Measurements from ENCODE around the gene RBBP8. TPM values are rescaled to one million over a fixed set of nuclear protein-coding genes. Genes with fewer than 3 reads are reported as not detected.

Gene RBBP8
- total RNA-seq, 1 experiment from 2014 or later, result 46.7 TPM

GRCh38 chr18:23038712-23039111 is 105.6 kb downstream of the RBBP8 start:
- Mint-ChIP-seq H3K9me3 (ENCODE audit: unreplicated experiment) (no peaks in the 10 kb centered on the region), H3K4me1 (ENCODE audit: low read depth, unreplicated experiment) (no peaks in the 10 kb centered on the region), H3K36me3 (ENCODE audit: insufficient read depth, unreplicated experiment) (no peaks in the 10 kb centered on the region), H3K27ac (ENCODE audit: unreplicated experiment) (no peak overlapping the region), H3K4me3 (ENCODE audit: unreplicated experiment) (no peak overlapping the region), H3K27me3 (ENCODE audit: insufficient read depth, unreplicated experiment) (no peaks in the 10 kb centered on the region)
- intact Hi-C loops (cut with micrococcal nuclease; ENCODE audit: unreplicated experiment), result loop anchor here (10.0 kb wide), 1 partner anchor 466 kb away; the partner anchor contains the start of gene RMC1
- no peaks in the 10 kb centered on the region for H3K9me3 ChIP-seq
- no peaks in the 10 kb centered on the region for H3K36me3 ChIP-seq (ENCODE audit: control insufficient read depth, insufficient read depth, low read length)
- 0 out of 2 replicates have a peak, but pooled peaks cover 5% of the 10 kb centered on the region for H3K4me1 ChIP-seq
- ChIA-PET POLR2A (no interaction called here), CTCF (no interaction called here)
- no peak overlapping the region for H3K4me3 ChIP-seq (ENCODE audit: low read depth, low read length)
- no peaks in the 10 kb centered on the region for H3K27me3 ChIP-seq (replicated peaks; ENCODE audit: control insufficient read depth, insufficient read depth, low read length)
- DNase-seq, result no peak
- BruUV-seq (replicated peaks), result no TSS peak
- TF ChIP-seq, protein P1, sequence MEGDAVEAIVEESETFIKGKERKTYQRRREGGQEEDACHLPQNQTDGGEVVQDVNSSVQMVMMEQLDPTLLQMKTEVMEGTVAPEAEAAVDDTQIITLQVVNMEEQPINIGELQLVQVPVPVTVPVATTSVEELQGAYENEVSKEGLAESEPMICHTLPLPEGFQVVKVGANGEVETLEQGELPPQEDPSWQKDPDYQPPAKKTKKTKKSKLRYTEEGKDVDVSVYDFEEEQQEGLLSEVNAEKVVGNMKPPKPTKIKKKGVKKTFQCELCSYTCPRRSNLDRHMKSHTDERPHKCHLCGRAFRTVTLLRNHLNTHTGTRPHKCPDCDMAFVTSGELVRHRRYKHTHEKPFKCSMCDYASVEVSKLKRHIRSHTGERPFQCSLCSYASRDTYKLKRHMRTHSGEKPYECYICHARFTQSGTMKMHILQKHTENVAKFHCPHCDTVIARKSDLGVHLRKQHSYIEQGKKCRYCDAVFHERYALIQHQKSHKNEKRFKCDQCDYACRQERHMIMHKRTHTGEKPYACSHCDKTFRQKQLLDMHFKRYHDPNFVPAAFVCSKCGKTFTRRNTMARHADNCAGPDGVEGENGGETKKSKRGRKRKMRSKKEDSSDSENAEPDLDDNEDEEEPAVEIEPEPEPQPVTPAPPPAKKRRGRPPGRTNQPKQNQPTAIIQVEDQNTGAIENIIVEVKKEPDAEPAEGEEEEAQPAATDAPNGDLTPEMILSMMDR (IDR thresholded peaks at IDR 0.05; ENCODE audit: insufficient read depth in 1 of 2, low read depth in 1 of 2, low read length in 1 of 2, severe bottlenecking in 1 of 2, unreplicated experiment in 1 of 2), result no peak

- BruUV-seq (replicated peaks), result no TSS peak
- H3K4me1 Mint-ChIP-seq (ENCODE audit: low read depth, unreplicated experiment), result no peaks in the 10 kb centered on the region
- no peak overlapping the region for H3K27ac Mint-ChIP-seq (ENCODE audit: unreplicated experiment)
- H3K9me3 ChIP-seq, result no peaks in the 10 kb centered on the region
- H3K36me3 Mint-ChIP-seq (ENCODE audit: insufficient read depth, unreplicated experiment), result no peaks in the 10 kb centered on the region
- H3K4me3 ChIP-seq (ENCODE audit: low read depth, low read length), result no peak overlapping the region
- 0 out of 2 replicates have a peak, but pooled peaks cover 1% of the 10 kb centered on the region for H3K4me1 ChIP-seq
- intact Hi-C loops (cut with micrococcal nuclease; ENCODE audit: unreplicated experiment), result no loop called here
- ChIA-PET CTCF (no interaction called here), POLR2A (no interaction called here)
- H3K27me3 ChIP-seq (replicated peaks; ENCODE audit: control insufficient read depth, insufficient read depth, low read length), result no peaks in the 10 kb centered on the region
- H3K4me3 Mint-ChIP-seq (ENCODE audit: unreplicated experiment), result no peak overlapping the region
- TF ChIP-seq, protein P1 (IDR thresholded peaks at IDR 0.05; ENCODE audit: insufficient read depth in 1 of 2, low read depth in 1 of 2, low read length in 1 of 2, severe bottlenecking in 1 of 2, unreplicated experiment in 1 of 2), result no peak
- no peaks in the 10 kb centered on the region for H3K9me3 Mint-ChIP-seq (ENCODE audit: unreplicated experiment)
- H3K27me3 Mint-ChIP-seq (ENCODE audit: insufficient read depth, unreplicated experiment), result no peaks in the 10 kb centered on the region
- H3K36me3 ChIP-seq (ENCODE audit: control insufficient read depth, insufficient read depth, low read length), result no peaks in the 10 kb centered on the region
- DNase-seq, result no peak
Observed at GRCh38 chr18:23042133-23042532, 109.0 kb downstream of the RBBP8 start.

- TF ChIP-seq, protein P1 (IDR thresholded peaks at IDR 0.05; ENCODE audit: insufficient read depth in 1 of 2, low read depth in 1 of 2, low read length in 1 of 2, severe bottlenecking in 1 of 2, unreplicated experiment in 1 of 2), result no peak
- H3K4me3 Mint-ChIP-seq (ENCODE audit: unreplicated experiment), result no peak overlapping the region
- no TSS peak for BruUV-seq (replicated peaks)
- intact Hi-C loops (cut with micrococcal nuclease; ENCODE audit: unreplicated experiment), result no loop called here
- no peaks in the 10 kb centered on the region for H3K9me3 Mint-ChIP-seq (ENCODE audit: unreplicated experiment)
- no peak for DNase-seq
- no peaks in the 10 kb centered on the region for H3K9me3 ChIP-seq
- ChIA-PET POLR2A (no interaction called here), CTCF (no interaction called here)
- no peak overlapping the region for H3K27ac Mint-ChIP-seq (ENCODE audit: unreplicated experiment)
- no peak overlapping the region for H3K4me3 ChIP-seq (ENCODE audit: low read depth, low read length)
- H3K4me1 Mint-ChIP-seq (ENCODE audit: low read depth, unreplicated experiment), result no peaks in the 10 kb centered on the region
- H3K36me3 Mint-ChIP-seq (ENCODE audit: insufficient read depth, unreplicated experiment), result no peaks in the 10 kb centered on the region
- H3K27me3 ChIP-seq (replicated peaks; ENCODE audit: control insufficient read depth, insufficient read depth, low read length), result no peaks in the 10 kb centered on the region
- H3K36me3 ChIP-seq (ENCODE audit: control insufficient read depth, insufficient read depth, low read length), result no peaks in the 10 kb centered on the region
- H3K27me3 Mint-ChIP-seq (ENCODE audit: insufficient read depth, unreplicated experiment), result no peaks in the 10 kb centered on the region
- H3K4me1 ChIP-seq, result no peaks in the 10 kb centered on the region
Observed at GRCh38 chr18:23043803-23044376, 110.8 kb downstream of the RBBP8 start.

Data from Caco-2 (cell line).